Measurements from ENCODE around the gene CYP4F12. TPM values are rescaled to one million over a fixed set of nuclear protein-coding genes. Genes with fewer than 3 reads are reported as not detected.

The CYP4F12 gene
- total and polyA plus RNA-seq, 10 of the 15 experiments (the other 5 are each of a cell fraction or from before 2014, with no cell fraction given): 0.12 to 0.20 TPM; not detected in 8

GRCh38 chr19:15656467-15656866, 16.4 kb upstream of the CYP4F12 start:
- in situ Hi-C loops (cut with MboI) (no loop called here), intact Hi-C loops (cut with micrococcal nuclease; ENCODE audit: unreplicated experiment) (no loop called here)
- Histone ChIP-seq H2AFZ (ENCODE audit: control insufficient read depth, low read depth, low read length) (no peak overlapping the region), H3K27me3 (replicated peaks in 1 of 2; ENCODE audit: control insufficient read depth in 2 of 2, insufficient read depth in 2 of 2, low read length in 1 of 2) (no peaks in the 10 kb centered on the region), H3K27ac (ENCODE audit: control insufficient read depth, insufficient read depth) (no peak overlapping the region), H3K36me3 (ENCODE audit: control insufficient read depth in 2 of 2, insufficient read depth in 2 of 2, low read length in 1 of 2) (no peaks in the 10 kb centered on the region), H3K79me2 (ENCODE audit: control insufficient read depth, insufficient read depth, low read length) (no peaks in the 10 kb centered on the region), H3K9me3 (replicated peaks; ENCODE audit: control insufficient read depth, insufficient read depth, low read length) (no peaks in the 10 kb centered on the region), H3K4me3 (no peak overlapping the region), H3K4me2 (ENCODE audit: control insufficient read depth, insufficient read depth) (no peak overlapping the region), H3K4me1 (ENCODE audit: control insufficient read depth, insufficient read depth, low read length) (no peaks in the 10 kb centered on the region), H4K20me1 (ENCODE audit: control insufficient read depth, insufficient read depth) (no peaks in the 10 kb centered on the region), H3K9ac (ENCODE audit: control insufficient read depth, insufficient read depth, low read length) (no peak overlapping the region)
- POLR2A ChIA-PET: no interaction called here
- SMC1A ChIA-PET (ENCODE audit: uncharacterized antibody, unreplicated experiment): no interaction called here
- no peak for ATAC-seq
- FAIRE-seq: no peak
- DNase-seq (ENCODE audit: low read depth, low spot score): no peak
- CTCF ChIA-PET: interaction anchor here (0.7 kb wide), 1 partner anchor 529 kb away, joined by 4 read pairs; the partner anchor contains the start of gene FAM32A
- TF ChIP-seq ETV6 (conservative IDR thresholded peaks at IDR 0.05 in 1 of 2, IDR thresholded peaks at IDR 0.05 in 1 of 2; ENCODE audit: borderline replicate concordance in 1 of 2, low read depth in 1 of 2) (no peak), NFXL1 (IDR thresholded peaks at IDR 0.05; ENCODE audit: borderline replicate concordance) (no peak), NFIC (IDR thresholded peaks at IDR 0.05; ENCODE audit: low read depth, low read length) (no peak), MTA2 (IDR thresholded peaks at IDR 0.05; ENCODE audit: low read depth) (no peak), SMAD5 (IDR thresholded peaks at IDR 0.05; ENCODE audit: low read depth) (no peak), KLF5 (IDR thresholded peaks at IDR 0.05; ENCODE audit: partially characterized antibody) (no peak), HSF1 (IDR thresholded peaks at IDR 0.05; ENCODE audit: low read depth, low read length) (no peak), BCL11A (IDR thresholded peaks at IDR 0.05; ENCODE audit: low read depth, low read length) (no peak), YBX1 (IDR thresholded peaks at IDR 0.05) (no peak), ZSCAN29 (IDR thresholded peaks at IDR 0.05) (no peak), CHD4 (IDR thresholded peaks at IDR 0.05) (no peak), ZNF207 (IDR thresholded peaks at IDR 0.05; ENCODE audit: borderline replicate concordance) (no peak), TARDBP (IDR thresholded peaks at IDR 0.05; ENCODE audit: borderline replicate concordance) (no peak), RBBP5 (conservative IDR thresholded peaks at IDR 0.05) (no peak), EGR1 (IDR thresholded peaks at IDR 0.05; ENCODE audit: borderline replicate concordance in 1 of 2, low read depth in 2 of 2, low read length in 2 of 2) (no peak), ZBED1 (IDR thresholded peaks at IDR 0.05; ENCODE audit: borderline replicate concordance) (no peak), MLLT1 (IDR thresholded peaks at IDR 0.05) (no peak), CTCF (IDR thresholded peaks at IDR 0.05 in 2 of 3, conservative IDR thresholded peaks at IDR 0.05 in 1 of 3; ENCODE audit: control insufficient read depth in 2 of 3, extremely low read depth in 1 of 3, insufficient read depth in 1 of 3, low read depth in 3 of 3, low read length in 3 of 3) (no peak), RUNX3 (IDR thresholded peaks at IDR 0.05; ENCODE audit: low read length) (no peak)
- BruUV-seq (replicated peaks): no TSS peak
- RAD21 ChIA-PET (ENCODE audit: unreplicated experiment): no interaction called here

All from GM12878 (cell line).